ENCODE data around the gene TRAPPC2. TPM values are rescaled to one million over a fixed set of nuclear protein-coding genes. Genes with fewer than 3 reads are reported as not detected.

The TRAPPC2 gene
- total and polyA plus RNA-seq, 9 of the 15 experiments (the other 6 are each of a cell fraction or from before 2014, with no cell fraction given): 10.3 to 30.6 (median 18.6) TPM

- TF ChIP-seq YBX1 (IDR thresholded peaks at IDR 0.05) (no peak), ELF1 (tag; IDR thresholded peaks at IDR 0.05) (no peak), ETS2 (tag; IDR thresholded peaks at IDR 0.05; ENCODE audit: borderline replicate concordance, poor library complexity, severe bottlenecking) (no peak), SOX6 (IDR thresholded peaks at IDR 0.05) (peak; percentile 58; the same call in 1 of the 2 replicates), HINFP (tag; conservative IDR thresholded peaks at IDR 0.05; ENCODE audit: low read depth) (no peak), ZNF512 (tag; IDR thresholded peaks at IDR 0.05) (no peak), THAP12 (CRISPR knock-in tag; IDR thresholded peaks at IDR 0.05) (no peak), PHF21A (IDR thresholded peaks at IDR 0.05; ENCODE audit: borderline replicate concordance, low read depth) (no peak), RBM22 (IDR thresholded peaks at IDR 0.05; ENCODE audit: low read depth, low read length, poor library complexity, severe bottlenecking) (no peak), CHCHD3 (CRISPR knock-in tag; IDR thresholded peaks at IDR 0.05) (no peak), NONO (IDR thresholded peaks at IDR 0.05; ENCODE audit: low read depth in 2 of 2, low read length in 1 of 2) (no peak), ZNF146 (CRISPR knock-in tag; IDR thresholded peaks at IDR 0.05; ENCODE audit: unreplicated experiment) (no peak), POLR2AphosphoS5 (IDR thresholded peaks at IDR 0.05; ENCODE audit: control insufficient read depth, insufficient read depth, low read depth, low read length) (no peak), CHD4 (IDR thresholded peaks at IDR 0.05; ENCODE audit: insufficient read depth, insufficient replicate concordance, low read depth, low read length, poor library complexity, severe bottlenecking) (no peak), HNRNPH1 (optimal IDR thresholded peaks at IDR 0.05; ENCODE audit: low read depth, low read length) (no peak), SNIP1 (IDR thresholded peaks at IDR 0.05; ENCODE audit: low read depth) (no peak), KHSRP (IDR thresholded peaks at IDR 0.05) (no peak), ZC3H4 (CRISPR knock-in tag; IDR thresholded peaks at IDR 0.05; ENCODE audit: borderline replicate concordance) (no peak), CEBPG (CRISPR knock-in tag; IDR thresholded peaks at IDR 0.05) (no peak), CEBPG (tag; conservative IDR thresholded peaks at IDR 0.05 in 1 of 2, IDR thresholded peaks at IDR 0.05 in 1 of 2) (no peak), MTA2 (IDR thresholded peaks at IDR 0.05; ENCODE audit: low read depth) (no peak), ZNF311 (CRISPR knock-in tag; IDR thresholded peaks at IDR 0.05) (no peak), LEF1 (IDR thresholded peaks at IDR 0.05) (0 out of 2 replicates have a peak, but pooled peaks have one; percentile 15), GABPB2 (CRISPR knock-in tag; conservative IDR thresholded peaks at IDR 0.05) (no peak)
Measured at GRCh38 chrX:13669246-13669737, 65.1 kb downstream of the TRAPPC2 start (continued).

All from K562 (cell line).